Left lung (tissue), 10 donors: ENCODE measurements around the gene MTREX. TPM values are rescaled to one million over a fixed set of nuclear protein-coding genes. Genes with fewer than 3 reads are reported as not detected.

Source experiments
- ATAC-seq: fragments of 200-7000 bp; cut with Tn5 transposase; one replicate; pipeline ENCODE4 v1.9.1; 2020; ENCODE audit warnings: moderate library complexity
- DNase-seq, 4 donors: peaks; one replicate each; pipeline ENCODE4 v3.0.0-alpha.2; 2013 to 2020
- H3K27ac ChIP-seq, 2 donors: fragments of 200-600 bp; sonication (generic) in 1 of 2; one replicate each; pipeline versions ENCODE4 v1.5.0 to v1.8.0; 2020 to 2021
- H3K27me3 ChIP-seq, 2 donors: fragments of 200-600 bp; sonication (generic) in 1 of 2; one replicate each; pipeline versions ENCODE4 v1.5.0 to v1.8.0; 2020 to 2021
- H3K36me3 ChIP-seq, 2 donors: fragments of 200-600 bp; sonication (generic) in 1 of 2; one replicate each; pipeline versions ENCODE4 v1.5.0 to v1.8.0; 2020 to 2021
- H3K4me1 ChIP-seq, 2 donors: fragments of 200-600 bp; one replicate each; pipeline ENCODE4 v1.8.0; 2021
- H3K4me3 ChIP-seq, 2 donors: fragments of 200-600 bp; sonication (generic) in 1 of 2; one replicate each; pipeline versions ENCODE4 v1.5.0 to v1.8.0; 2020 to 2021; ENCODE audit warnings: mild to moderate bottlenecking in 1 of 2
- H3K9me3 ChIP-seq, 2 donors: fragments of 200-600 bp; sonication (generic) in 1 of 2; one replicate each; pipeline versions ENCODE4 v1.5.0 to v1.8.0; 2020 to 2021
- intact Hi-C, 2 donors: fragments of 100-400 bp; cut with DNase I; formaldehyde crosslinking; loops; one replicate each; pipeline versions ENCODE4 v1.11.2 to v1.14.2; 2022
- polyA plus RNA-seq, 6 donors: library from polyadenylated mRNA; unstranded; fragments of 120-200 nt; gene quantifications; one replicate each; pipeline ENCODE4 v1.2.1, GENCODE V29; 2013; ENCODE audit not compliant: insufficient read length in 6 of 6
- total RNA-seq, 2 donors: library from RNA; stranded (reverse); fragmentation: NEBNext Ultra II Directional; extraction: Animal tissue kit (Norgen Biotek cat#: 25700); gene quantifications; one replicate each; pipeline ENCODE4 v1.2.1, GENCODE V29; 2021
- TF ChIP-seq, protein P1 (sequence below), 2 donors: fragments of 200-600 bp; sonication (generic) in 1 of 2; IDR thresholded peaks; one replicate each; pipeline versions ENCODE4 v1.5.0 to v1.8.0; 2021; ENCODE audit warnings: antibody characterized with exemption in 2 of 2
- donor health status: DM: no; HTN: yes; CAD: no.
- donor health status: DM: no; HTN: no; CAD: no.

Gene MTREX
- total and polyA plus RNA-seq, 8 donors: 48.8 to 112 (median 87.6) TPM

- TF ChIP-seq, protein P1, sequence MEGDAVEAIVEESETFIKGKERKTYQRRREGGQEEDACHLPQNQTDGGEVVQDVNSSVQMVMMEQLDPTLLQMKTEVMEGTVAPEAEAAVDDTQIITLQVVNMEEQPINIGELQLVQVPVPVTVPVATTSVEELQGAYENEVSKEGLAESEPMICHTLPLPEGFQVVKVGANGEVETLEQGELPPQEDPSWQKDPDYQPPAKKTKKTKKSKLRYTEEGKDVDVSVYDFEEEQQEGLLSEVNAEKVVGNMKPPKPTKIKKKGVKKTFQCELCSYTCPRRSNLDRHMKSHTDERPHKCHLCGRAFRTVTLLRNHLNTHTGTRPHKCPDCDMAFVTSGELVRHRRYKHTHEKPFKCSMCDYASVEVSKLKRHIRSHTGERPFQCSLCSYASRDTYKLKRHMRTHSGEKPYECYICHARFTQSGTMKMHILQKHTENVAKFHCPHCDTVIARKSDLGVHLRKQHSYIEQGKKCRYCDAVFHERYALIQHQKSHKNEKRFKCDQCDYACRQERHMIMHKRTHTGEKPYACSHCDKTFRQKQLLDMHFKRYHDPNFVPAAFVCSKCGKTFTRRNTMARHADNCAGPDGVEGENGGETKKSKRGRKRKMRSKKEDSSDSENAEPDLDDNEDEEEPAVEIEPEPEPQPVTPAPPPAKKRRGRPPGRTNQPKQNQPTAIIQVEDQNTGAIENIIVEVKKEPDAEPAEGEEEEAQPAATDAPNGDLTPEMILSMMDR (IDR thresholded peaks at IDR 0.05): no peak
- DNase-seq (no peak), ATAC-seq (no peak)
- H3K4me1 ChIP-seq: no peaks in the 10 kb centered on the region
- H3K27ac ChIP-seq: no peak overlapping the region
- H3K36me3 ChIP-seq: peaks cover 0 to 100% of the 10 kb centered on the region in 2 donors
- no peaks in the 10 kb centered on the region for H3K27me3 ChIP-seq
- intact Hi-C loops: no loop called here
- H3K9me3 ChIP-seq: no peaks in the 10 kb centered on the region
- no peak overlapping the region for H3K4me3 ChIP-seq
These were observed 21.3 kb upstream of the MTREX start for GRCh38 chr5:55286411-55286933.

- intact Hi-C loops: no loop called here
- no peaks in the 10 kb centered on the region for H3K4me1 ChIP-seq
- ATAC-seq (no peak), DNase-seq (no peak)
- no peaks in the 10 kb centered on the region for H3K27me3 ChIP-seq
- H3K4me3 ChIP-seq: no peak overlapping the region
- H3K9me3 ChIP-seq: peaks cover 0 to under 1% of the 10 kb centered on the region in 2 donors
- TF ChIP-seq, protein P1 (IDR thresholded peaks at IDR 0.05): no peak
- H3K36me3 ChIP-seq: peaks cover under 1 to 100% of the 10 kb centered on the region in 2 donors
- H3K27ac ChIP-seq: no peak overlapping the region
These were observed 18.0 kb upstream of the MTREX start for GRCh38 chr5:55289808-55290207.

GRCh38 chr5:55290991-55291390, 16.8 kb upstream of the MTREX start:
- no peaks in the 10 kb centered on the region for H3K4me1 ChIP-seq
- DNase-seq: no peak
- no peak overlapping the region for H3K27ac ChIP-seq
- intact Hi-C loops: no loop called here
- H3K9me3 ChIP-seq: peaks cover 0 to 5% of the 10 kb centered on the region in 2 donors
- peaks cover 8 to 99% of the 10 kb centered on the region in 2 donors for H3K36me3 ChIP-seq
- no peaks in the 10 kb centered on the region for H3K27me3 ChIP-seq
- TF ChIP-seq, protein P1 (IDR thresholded peaks at IDR 0.05): no peak
- no peak overlapping the region for H3K4me3 ChIP-seq
- ATAC-seq: no peak

- no peak overlapping the region for H3K4me3 ChIP-seq
- no peaks in the 10 kb centered on the region for H3K4me1 ChIP-seq
- peaks cover 0 to 5% of the 10 kb centered on the region in 2 donors for H3K9me3 ChIP-seq
- TF ChIP-seq, protein P1 (IDR thresholded peaks at IDR 0.05): no peak
- DNase-seq: no peak
- ATAC-seq: no peak
- peaks cover 8 to 74% of the 10 kb centered on the region in 2 donors for H3K36me3 ChIP-seq
- H3K27me3 ChIP-seq: no peaks in the 10 kb centered on the region
- H3K27ac ChIP-seq: no peak overlapping the region
- intact Hi-C loops: no loop called here
These were observed 12.9 kb upstream of the MTREX start for GRCh38 chr5:55294935-55295334.

DNA sequence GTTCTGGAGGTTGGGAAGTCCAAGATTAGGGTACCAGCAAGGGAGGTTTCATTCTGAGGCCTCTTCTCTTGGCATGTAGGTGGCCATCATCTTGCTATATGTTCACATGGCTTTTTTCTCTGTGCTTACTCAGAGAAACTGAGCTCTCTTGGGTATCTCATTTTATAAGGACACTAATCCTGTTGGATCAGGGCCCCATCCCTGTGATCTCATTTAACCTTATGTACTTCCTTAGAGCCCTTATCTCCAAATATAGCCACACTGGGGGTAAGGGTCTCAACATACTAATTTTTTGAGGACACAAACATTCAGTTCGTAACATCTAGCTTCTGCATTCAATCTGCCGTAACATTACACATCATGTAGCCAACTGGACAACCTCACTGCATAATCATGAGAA, 6.9 kb upstream of the MTREX start:
- H3K27me3 ChIP-seq: no peaks in the 10 kb centered on the region
- H3K36me3 ChIP-seq: peaks cover 0 to 22% of the 10 kb centered on the region in 2 donors
- DNase-seq (no peak), ATAC-seq (no peak)
- H3K4me1 ChIP-seq: peaks cover 6 to 30% of the 10 kb centered on the region in 2 donors
- peaks cover 0 to 14% of the 10 kb centered on the region in 2 donors for H3K9me3 ChIP-seq
- TF ChIP-seq, protein P1 (IDR thresholded peaks at IDR 0.05): no peak
- H3K27ac ChIP-seq: no peak overlapping the region
- no peak overlapping the region for H3K4me3 ChIP-seq
- intact Hi-C loops: no loop called here
